GM21737 (cell line): ENCODE data around the gene GIMAP4.
"Not testable (repeated sequence)": the region's sequence is repeated elsewhere in the genome, so short reads cannot be mapped to it uniquely, and the experiment has no call there.

Experiments used
- ATAC-seq: cut with Tn5 transposase; IDR thresholded peaks from one replicate; pipeline ENCODE4 v1.9.1; 2021; ENCODE audit warnings: mild to moderate bottlenecking, moderate library complexity; ENCODE audit not compliant: unreplicated experiment

GIMAP4 gene

GRCh38 chr7:150579979-150580637, 12.9 kb downstream of the GIMAP4 start:
- ATAC-seq = not testable (repeated sequence)

GRCh38 chr7:150580638-150581394, 13.6 kb downstream of the GIMAP4 start:
- no peak for ATAC-seq

DNA sequence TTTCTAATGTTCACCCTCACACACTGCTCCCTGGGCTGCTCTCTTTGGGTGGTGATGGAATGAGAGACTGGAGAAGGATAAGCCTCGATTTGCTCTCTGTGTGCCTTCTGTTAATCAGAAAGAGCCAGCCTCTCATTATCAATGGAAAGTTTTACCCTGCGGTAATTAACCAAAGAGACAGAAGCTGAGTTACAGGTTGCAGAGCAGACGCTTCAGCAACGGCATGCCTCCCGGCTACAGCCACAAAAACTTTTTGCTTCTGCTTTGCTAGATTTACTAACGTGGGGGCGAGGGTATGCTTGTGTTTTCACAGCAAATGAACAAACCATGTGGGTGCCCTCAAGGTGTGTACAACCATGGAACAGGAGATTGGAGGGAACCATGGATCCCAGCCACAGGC, 18.0 kb downstream of the GIMAP4 start:
- ATAC-seq = no peak

- ATAC-seq = no peak
Measured at GRCh38 chr7:150586068-150586784, 19.0 kb downstream of the GIMAP4 start.

GRCh38 chr7:150586785-150587152, 19.6 kb downstream of the GIMAP4 start:
- no peak for ATAC-seq

GRCh38 chr7:150587551-150587950, 20.4 kb downstream of the GIMAP4 start:
- ATAC-seq = no peak

DNA sequence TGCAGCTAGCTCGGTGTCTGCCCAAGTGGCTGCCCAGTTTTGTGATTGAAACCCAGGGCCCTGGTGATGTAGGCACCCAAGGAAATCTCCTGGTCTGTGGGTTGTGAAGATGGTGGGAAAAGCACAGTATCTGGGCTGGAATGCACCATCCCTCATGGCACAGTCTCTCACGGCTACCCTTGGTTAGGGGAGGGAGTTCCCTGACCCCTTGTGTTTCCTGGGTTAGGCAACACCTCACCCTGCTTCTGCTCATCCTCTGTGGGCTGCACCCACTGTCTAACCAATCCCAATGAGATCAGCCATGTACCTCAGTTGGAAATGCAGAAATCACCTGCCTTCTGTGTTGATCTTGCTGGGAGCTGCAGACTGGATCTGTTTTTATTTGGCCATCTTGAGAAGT, 27.6 kb downstream of the GIMAP4 start:
- ATAC-seq = no peak

GRCh38 chr7:150595361-150595760, 28.2 kb downstream of the GIMAP4 start:
- no peak for ATAC-seq

- ATAC-seq = not testable (repeated sequence)
Measured at GRCh38 chr7:150603600-150603999, 36.4 kb downstream of the GIMAP4 start.

- no peak for ATAC-seq
Measured at GRCh38 chr7:150610233-150610632, 43.0 kb downstream of the GIMAP4 start.

DNA sequence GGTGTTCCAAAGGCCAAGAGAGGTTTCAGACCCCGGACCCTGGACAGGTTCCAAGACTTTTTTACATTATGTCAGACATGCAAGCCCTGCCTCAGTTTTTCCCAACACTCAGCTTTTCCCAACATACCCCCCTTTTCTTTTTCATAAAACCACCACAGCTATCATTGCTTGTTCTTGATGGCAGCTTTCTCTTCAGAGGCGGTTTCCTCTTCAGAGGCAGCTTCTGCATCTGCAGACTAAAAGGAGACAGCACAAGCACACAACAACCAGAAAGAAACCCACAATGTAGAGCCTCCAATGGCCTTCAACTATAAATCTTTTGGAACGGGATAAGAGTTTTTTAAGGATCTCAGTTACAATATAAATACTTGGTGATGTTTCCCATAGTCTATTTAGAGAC, 45.7 kb downstream of the GIMAP4 start:
- ATAC-seq = no peak

GRCh38 chr7:150613880-150614279, 46.7 kb downstream of the GIMAP4 start:
- ATAC-seq = no peak

DNA sequence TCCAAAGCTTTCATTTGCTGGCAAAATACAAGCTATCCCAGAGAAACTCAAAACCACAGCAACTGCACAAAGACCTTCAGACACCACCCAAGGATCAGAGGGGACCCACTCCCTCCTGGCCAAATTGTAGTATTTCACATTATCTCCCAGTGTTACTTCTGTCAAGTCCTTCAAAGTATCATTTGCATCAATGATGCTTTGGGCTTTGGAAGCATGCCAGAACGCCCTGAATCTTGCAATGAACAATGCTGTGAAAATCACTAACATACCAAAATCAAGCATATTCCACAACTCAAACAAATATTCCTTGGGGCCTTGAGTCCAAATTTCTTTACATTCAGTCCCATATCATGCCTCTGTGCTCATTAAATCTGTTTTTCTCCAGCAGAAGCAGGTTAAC, 47.2 kb downstream of the GIMAP4 start:
- not testable (repeated sequence) for ATAC-seq

- ATAC-seq = not testable (repeated sequence)
Measured at GRCh38 chr7:150615221-150615755, 48.1 kb downstream of the GIMAP4 start.

GRCh38 chr7:150620061-150620460, 52.9 kb downstream of the GIMAP4 start:
- no peak for ATAC-seq

DNA sequence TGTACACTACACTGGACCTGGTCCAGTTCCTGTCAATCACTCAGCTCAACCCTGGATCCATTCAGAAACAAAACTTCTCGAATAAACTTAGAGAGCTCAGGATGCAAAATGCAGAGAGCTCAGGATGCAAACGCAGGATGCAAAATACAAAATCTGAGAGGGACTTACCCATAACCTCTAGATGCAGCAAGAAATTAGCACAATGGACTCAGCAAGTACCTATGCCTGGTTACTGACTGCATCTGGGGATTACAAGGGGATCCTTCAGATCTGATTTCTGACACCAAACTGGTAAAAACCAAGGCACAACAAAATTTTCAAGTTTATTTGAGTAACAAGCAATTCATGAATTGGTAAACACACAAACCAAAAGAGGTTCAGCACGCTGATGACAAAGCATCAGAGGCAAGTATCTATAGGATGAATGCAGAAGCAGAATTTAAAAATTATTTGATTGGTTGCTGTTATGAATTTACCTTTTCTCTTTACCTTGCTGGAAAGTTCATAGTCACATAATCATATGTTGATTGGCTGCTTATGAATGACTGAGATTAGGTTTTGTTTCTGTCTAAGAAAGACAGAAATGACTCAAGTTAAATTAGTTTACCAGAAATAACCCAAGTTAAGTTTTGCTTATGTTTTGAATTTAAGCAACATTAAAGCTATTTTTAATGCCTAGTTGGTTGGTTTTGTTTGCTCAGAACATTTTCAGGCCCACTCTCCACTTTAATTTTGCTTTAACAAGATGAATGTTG, 53.6 kb downstream of the GIMAP4 start:
- no peak for ATAC-seq

GRCh38 chr7:150621376-150621775, 54.2 kb downstream of the GIMAP4 start:
- ATAC-seq = no peak
